SK-N-SH (cell line): ENCODE measurements around the gene SELENOP. TPM values are rescaled to one million over a fixed set of nuclear protein-coding genes. Genes with fewer than 3 reads are reported as not detected.

Experiments
- CTCF ChIA-PET: fragments of 300-600, 350-600 bp; formaldehyde crosslinking; extraction: SDS; loops from one replicate; lab custom pipeline; 2021; lab: Yijun Ruan, JAX
- POLR2A ChIA-PET: fragments of 350-600 bp; sonication (Branson Sonifier 250); formaldehyde crosslinking; extraction: SDS; loops from one replicate; lab custom pipeline; 2020; ENCODE audit warnings: antibody characterized with exemption, inconsistent platforms; lab: Yijun Ruan, JAX
- DNase-seq: peaks from one replicate; pipeline ENCODE4 v3.0.0; 2012
- H2AFZ ChIP-seq: fragments of 200-600 bp; sonication (generic); 2 replicates; pipeline ENCODE4 v1.8.1; 2016; ENCODE audit warnings: antibody characterized with exemption, mild to moderate bottlenecking, low read depth
- H3F3A ChIP-seq: fragments of 200-600 bp; sonication (generic); replicated peaks from 2 replicates; pipeline ENCODE3; 2016; ENCODE audit warnings: antibody characterized with exemption, mild to moderate bottlenecking; ENCODE audit not compliant: insufficient read depth
- H3K27ac ChIP-seq, 2 experiments: fragments of 200-500 bp in 1 of 2; fragments of 200-600 bp in 1 of 2; sonication (Bioruptor generic) in 1 of 2; sonication (generic), shearing (Covaris generic) in 1 of 2; 2 replicates each; pipeline versions ENCODE4 v1.5.1 to v1.6.1; 2014 to 2016; ENCODE audit warnings: low read depth in 2 of 2, inconsistent platforms in 1 of 2, low read length in 1 of 2, mild to moderate bottlenecking in 1 of 2, mixed read lengths in 1 of 2
- H3K27me3 ChIP-seq: fragments of 200-600 bp; sonication (generic), shearing (Covaris generic); 2 replicates; pipeline ENCODE4 v1.6.1; 2016; ENCODE audit warnings: mixed run types; ENCODE audit not compliant: insufficient read depth
- H3K36me3 ChIP-seq, 2 experiments: fragments of 200-500 bp in 1 of 2; fragments of 200-600 bp in 1 of 2; sonication (Bioruptor generic) in 1 of 2; sonication (generic) in 1 of 2; replicated peaks in 1 of 2; 2 replicates each; pipeline versions ENCODE3 to v1.5.1; 2014 to 2016; ENCODE audit warnings: low read length in 1 of 2, mild to moderate bottlenecking in 1 of 2; ENCODE audit not compliant: insufficient read depth in 2 of 2, control insufficient read depth in 1 of 2
- H3K4me1 ChIP-seq, 2 experiments: fragments of 200-500 bp in 1 of 2; fragments of 200-600 bp in 1 of 2; sonication (Bioruptor generic) in 1 of 2; sonication (generic), shearing (Covaris generic) in 1 of 2; 2 replicates each; pipeline versions ENCODE4 v1.5.1 to v1.6.1; 2014 to 2016; ENCODE audit warnings: low read depth in 1 of 2, low read length in 1 of 2, mixed run types in 1 of 2; ENCODE audit not compliant: insufficient read depth in 2 of 2, control insufficient read depth in 1 of 2
- H3K4me2 ChIP-seq: fragments of 200-600 bp; sonication (generic), shearing (Covaris generic); 2 replicates; pipeline ENCODE4 v1.6.1; 2017; ENCODE audit warnings: mixed run types
- H3K4me3 ChIP-seq, 2 experiments: fragments of 200-500 bp in 1 of 2; fragments of 200-600 bp in 1 of 2; sonication (Bioruptor generic) in 1 of 2; sonication (generic), shearing (Covaris generic) in 1 of 2; 2 replicates each; pipeline versions ENCODE4 v1.5.1 to v1.8.1; 2014 to 2016; ENCODE audit warnings: low read depth in 2 of 2, inconsistent platforms in 1 of 2, low read length in 1 of 2, mild to moderate bottlenecking in 1 of 2, mixed read lengths in 1 of 2, moderate library complexity in 1 of 2
- H3K79me2 ChIP-seq: fragments of 200-600 bp; sonication (generic); 2 replicates; pipeline ENCODE4 v1.8.1; 2017; ENCODE audit warnings: mild to moderate bottlenecking; ENCODE audit not compliant: insufficient read depth
- H3K9ac ChIP-seq: fragments of 200-600 bp; sonication (generic); 2 replicates; pipeline ENCODE4 v1.6.1; 2017; ENCODE audit warnings: mixed run types
- H3K9me2 ChIP-seq: fragments of 200-600 bp; sonication (generic); 2 replicates; pipeline ENCODE4 v1.6.1; 2017; ENCODE audit warnings: mixed run types
- H3K9me3 ChIP-seq: fragments of 200-600 bp; sonication (generic); 2 replicates; pipeline ENCODE4 v1.6.1; 2017; ENCODE audit warnings: mixed run types, mild to moderate bottlenecking, moderate library complexity
- H4K20me1 ChIP-seq: fragments of 200-600 bp; sonication (generic); 2 replicates; pipeline ENCODE4 v1.6.1; 2017; ENCODE audit warnings: mild to moderate bottlenecking, mixed run types; ENCODE audit not compliant: insufficient read depth
- CHD2 ChIP-seq: fragments of 150-350 bp; IDR thresholded peaks from 2 replicates; pipeline ENCODE4 v1.6.1; 2018; ENCODE audit warnings: low read length; ENCODE audit not compliant: partially characterized antibody
- MAX ChIP-seq: IDR thresholded peaks from 2 replicates; pipeline ENCODE4 v1.4.0; 2012; ENCODE audit warnings: low read depth
- MXI1 ChIP-seq: IDR thresholded peaks from 2 replicates; pipeline ENCODE4 v1.6.1; 2012; ENCODE audit warnings: mild to moderate bottlenecking, low read depth, low read length, improper control_type of control experiment
- RAD21 ChIP-seq: IDR thresholded peaks from 2 replicates; pipeline ENCODE4 v1.6.1; 2012; ENCODE audit warnings: mild to moderate bottlenecking, low read length
- RCOR1 ChIP-seq: fragments of 150-350 bp; IDR thresholded peaks from 2 replicates; pipeline ENCODE4 v1.6.1; 2017; ENCODE audit warnings: antibody characterized with exemption, low read length
- SMC3 ChIP-seq: IDR thresholded peaks from 2 replicates; pipeline ENCODE4 v1.6.1; 2012; ENCODE audit warnings: low read depth, low read length, improper control_type of control experiment
- YY1 ChIP-seq: IDR thresholded peaks from 2 replicates; pipeline ENCODE4 v1.4.0; 2012; ENCODE audit warnings: low read depth, mild to moderate bottlenecking
- ZBTB33 ChIP-seq: IDR thresholded peaks from 2 replicates; pipeline ENCODE4 v1.4.0; 2012; ENCODE audit warnings: low read depth, borderline replicate concordance
- WGBS: methylation state at CpG from one replicate; pipeline ENCODE4 v1.1.6; 2017; ENCODE audit warnings: low lambda C conversion rate; 5-methylcytosine and 5-hydroxymethylcytosine counted together
- polyA plus RNA-seq, 3 experiments: library from polyadenylated mRNA; depleted of rRNA; stranded (reverse); fragments of >200 nt; gene quantifications; 2 replicates each; pipeline ENCODE4 v1.2.3, GENCODE V29; 2012
- TF ChIP-seq, protein P1 (sequence below): fragments of 200-600 bp; sonication (generic); IDR thresholded peaks from 2 replicates; pipeline ENCODE4 v1.6.1; 2017; ENCODE audit warnings: antibody characterized with exemption, mild to moderate bottlenecking, moderate library complexity

Gene SELENOP
- polyA plus RNA-seq, 1 of the 3 experiments (the other 2 are of a cell fraction), result 0.08 TPM

GRCh38 chr5:42768106-42768504 lies 43.6 kb downstream of the SELENOP start:
- Histone ChIP-seq H3K9ac (no peak overlapping the region), H3K27ac (no peak overlapping the region), H3F3A (no peaks in the 10 kb centered on the region), H3K27me3 (no peaks in the 10 kb centered on the region), H3K36me3 (peaks cover 7 to 8% of the 10 kb centered on the region in 2 experiments), H3K4me1 (no peaks in the 10 kb centered on the region), H3K4me3 (no peak overlapping the region), H3K9me3 (no peaks in the 10 kb centered on the region), H2AFZ (no peak overlapping the region), H3K9me2 (no peaks in the 10 kb centered on the region), H3K4me2 (no peak overlapping the region), H3K79me2 (no peaks in the 10 kb centered on the region), H4K20me1 (no peaks in the 10 kb centered on the region)
- WGBS, result 0% methylated on average over 1 of the region's 1 CpG
- POLR2A ChIA-PET, result no interaction called here
- TF ChIP-seq ZBTB33, result no peak
- no peak for DNase-seq
- CTCF ChIA-PET, result interaction anchor here (0.6 to 1.8 kb wide), 18 partner anchors 7 to 911 kb away, joined by 3 to 22 read pairs (median 6); partner anchors contain the start of genes CCDC152 and GHR

DNA sequence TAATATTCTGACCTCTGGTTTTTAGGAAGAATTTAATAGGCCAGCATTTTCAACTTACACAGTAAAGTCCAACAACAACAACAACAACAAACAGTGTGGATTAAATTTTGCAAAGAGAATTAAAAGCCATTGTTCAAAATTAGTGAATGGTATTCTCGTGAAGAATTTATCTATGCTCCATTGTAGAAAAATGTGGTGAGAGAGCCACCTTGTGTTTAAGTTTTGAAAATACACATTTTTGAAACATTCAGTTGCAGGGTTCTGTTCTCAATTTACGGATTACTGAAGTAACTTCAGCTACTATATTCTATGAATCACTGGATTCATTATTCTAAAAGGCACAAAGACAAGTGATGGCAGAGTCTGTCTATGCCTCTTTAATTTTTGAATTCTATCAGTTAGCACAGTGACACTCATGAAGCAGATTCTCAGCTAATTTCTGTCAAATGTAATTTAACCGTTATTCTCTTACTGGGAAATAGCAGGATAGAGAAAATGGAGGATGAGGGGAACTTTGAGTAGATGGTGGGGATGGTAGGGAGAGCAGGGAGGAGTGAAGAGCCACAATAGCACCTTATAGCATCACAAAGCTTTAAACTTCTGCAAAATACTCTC lies 44.1 kb downstream of the SELENOP start:
- ChIA-PET POLR2A (no interaction called here), CTCF (interaction anchor here (0.6 to 1.8 kb wide), 23 partner anchors 8 to 911 kb away, joined by 3 to 22 read pairs (median 4); partner anchors contain the start of genes CCDC152 and GHR)
- Histone ChIP-seq H3K27me3 (no peaks in the 10 kb centered on the region), H3F3A (no peaks in the 10 kb centered on the region), H3K9me2 (no peaks in the 10 kb centered on the region), H4K20me1 (no peaks in the 10 kb centered on the region), H2AFZ (no peak overlapping the region), H3K36me3 (peaks cover 10 to 11% of the 10 kb centered on the region in 2 experiments), H3K9me3 (no peaks in the 10 kb centered on the region), H3K9ac (no peak overlapping the region), H3K4me2 (no peak overlapping the region), H3K79me2 (no peaks in the 10 kb centered on the region), H3K4me3 (no peak overlapping the region), H3K4me1 (no peaks in the 10 kb centered on the region), H3K27ac (no peak overlapping the region)
- TF ChIP-seq, protein P1, sequence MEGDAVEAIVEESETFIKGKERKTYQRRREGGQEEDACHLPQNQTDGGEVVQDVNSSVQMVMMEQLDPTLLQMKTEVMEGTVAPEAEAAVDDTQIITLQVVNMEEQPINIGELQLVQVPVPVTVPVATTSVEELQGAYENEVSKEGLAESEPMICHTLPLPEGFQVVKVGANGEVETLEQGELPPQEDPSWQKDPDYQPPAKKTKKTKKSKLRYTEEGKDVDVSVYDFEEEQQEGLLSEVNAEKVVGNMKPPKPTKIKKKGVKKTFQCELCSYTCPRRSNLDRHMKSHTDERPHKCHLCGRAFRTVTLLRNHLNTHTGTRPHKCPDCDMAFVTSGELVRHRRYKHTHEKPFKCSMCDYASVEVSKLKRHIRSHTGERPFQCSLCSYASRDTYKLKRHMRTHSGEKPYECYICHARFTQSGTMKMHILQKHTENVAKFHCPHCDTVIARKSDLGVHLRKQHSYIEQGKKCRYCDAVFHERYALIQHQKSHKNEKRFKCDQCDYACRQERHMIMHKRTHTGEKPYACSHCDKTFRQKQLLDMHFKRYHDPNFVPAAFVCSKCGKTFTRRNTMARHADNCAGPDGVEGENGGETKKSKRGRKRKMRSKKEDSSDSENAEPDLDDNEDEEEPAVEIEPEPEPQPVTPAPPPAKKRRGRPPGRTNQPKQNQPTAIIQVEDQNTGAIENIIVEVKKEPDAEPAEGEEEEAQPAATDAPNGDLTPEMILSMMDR, result peak; percentile 68
- TF ChIP-seq CHD2 (no peak), SMC3 (peak; percentile 32; the same call in 1 of the 2 replicates), RCOR1 (no peak), RAD21 (peak; percentile 76), MAX (no peak), MXI1 (no peak), YY1 (no peak)
- peak; percentile 21 for DNase-seq
- WGBS, result 52% methylated on average over 3 of the region's 3 CpGs
